GM23338 (cell line): ENCODE data around the gene CTRB2. TPM values are rescaled to one million over a fixed set of nuclear protein-coding genes. Genes with fewer than 3 reads are reported as not detected.

Experiments
- ATAC-seq: fragments of 200-7000 bp; cut with Tn5 transposase; 3 replicates; pipeline ENCODE4 v1.9.1; 2020
- DNase-seq: peaks from one replicate; pipeline ENCODE4 v3.0.0-alpha.2; 2015; ENCODE audit warnings: low spot score
- H2AFZ ChIP-seq: fragments of 200-600 bp; sonication (generic); 2 replicates; pipeline ENCODE4 v1.8.0; 2016; ENCODE audit warnings: antibody characterized with exemption, mild to moderate bottlenecking, moderate library complexity
- H3F3A ChIP-seq: fragments of 200-600 bp; sonication (generic); replicated peaks from 2 replicates; pipeline ENCODE4 v1.8.0; 2017; ENCODE audit warnings: antibody characterized with exemption, mixed run types, low read depth
- H3K27ac ChIP-seq: fragments of 200-600 bp; sonication (generic); 2 replicates; pipeline ENCODE4 v1.6.1; 2016; ENCODE audit warnings: low read depth
- H3K27me3 ChIP-seq: fragments of 200-600 bp; sonication (generic); 2 replicates; pipeline ENCODE4 v1.8.0; 2016; ENCODE audit warnings: mild to moderate bottlenecking, mixed run types, moderate library complexity; ENCODE audit not compliant: insufficient read depth
- H3K36me3 ChIP-seq: fragments of 200-600 bp; sonication (generic); 2 replicates; pipeline ENCODE4 v1.8.0; 2016; ENCODE audit warnings: mild to moderate bottlenecking; ENCODE audit not compliant: insufficient read depth
- H3K4me1 ChIP-seq: fragments of 200-600 bp; sonication (generic); 2 replicates; pipeline ENCODE4 v1.8.0; 2016; ENCODE audit warnings: mild to moderate bottlenecking, moderate library complexity; ENCODE audit not compliant: insufficient read depth
- H3K4me2 ChIP-seq: fragments of 200-600 bp; sonication (generic); 2 replicates; pipeline ENCODE4 v1.7.1; 2017; ENCODE audit warnings: mixed run types
- H3K4me3 ChIP-seq: fragments of 200-600 bp; sonication (generic); 2 replicates; pipeline ENCODE4 v1.6.1; 2016; ENCODE audit warnings: mixed run types
- H3K79me2 ChIP-seq: fragments of 200-600 bp; sonication (generic); replicated peaks from 2 replicates; pipeline ENCODE4 v1.8.0; 2017; ENCODE audit warnings: mild to moderate bottlenecking; ENCODE audit not compliant: insufficient read depth
- H3K9me2 ChIP-seq: fragments of 200-600 bp; sonication (generic); 2 replicates; pipeline ENCODE4 v1.8.0; 2017; ENCODE audit not compliant: insufficient read depth
- H4K20me1 ChIP-seq: fragments of 200-600 bp; sonication (generic); replicated peaks from 2 replicates; pipeline ENCODE4 v1.8.0; 2017; ENCODE audit warnings: mild to moderate bottlenecking; ENCODE audit not compliant: insufficient read depth
- H3K27ac Mint-ChIP-seq: 2 replicates; pipeline ENCODE4 v1.8.0; 2020; ENCODE audit warnings: inconsistent platforms, mild to moderate bottlenecking, moderate library complexity, mixed read lengths
- H3K27me3 Mint-ChIP-seq: 3 replicates; pipeline ENCODE4 v1.8.0; 2022; ENCODE audit warnings: low read depth, mild to moderate bottlenecking, moderate library complexity, mixed read lengths, inconsistent platforms; ENCODE audit not compliant: insufficient read depth, poor library complexity
- H3K36me3 Mint-ChIP-seq: 3 replicates; pipeline ENCODE4 v1.8.0; 2021; ENCODE audit warnings: low read depth, mild to moderate bottlenecking, inconsistent platforms, moderate library complexity, mixed read lengths
- H3K4me1 Mint-ChIP-seq: 3 replicates; pipeline ENCODE4 v1.8.0; 2020; ENCODE audit warnings: mild to moderate bottlenecking, inconsistent platforms, mixed read lengths
- H3K4me3 Mint-ChIP-seq: 3 replicates; pipeline ENCODE4 v1.8.0; 2021; ENCODE audit warnings: moderate library complexity, mild to moderate bottlenecking, inconsistent platforms, mixed read lengths
- H3K9me3 Mint-ChIP-seq: 3 replicates; pipeline ENCODE4 v1.8.0; 2020; ENCODE audit warnings: moderate library complexity, mild to moderate bottlenecking, inconsistent platforms, mixed read lengths
- CREB1 ChIP-seq: fragments of 250-450 bp; sonication (Bioruptor Pico); IDR thresholded peaks from 2 replicates; pipeline ENCODE4 v1.5.0; 2020; ENCODE audit warnings: low read depth, mild to moderate bottlenecking, moderate library complexity
- ETS1 ChIP-seq: IDR thresholded peaks from 2 replicates; pipeline ENCODE4 v1.6.1; 2016; ENCODE audit warnings: antibody characterized with exemption
- EZH2phosphoT487 ChIP-seq: fragments of 200-600 bp; sonication (generic); IDR thresholded peaks from one replicate; pipeline ENCODE4 v1.8.1; 2018; ENCODE audit warnings: antibody characterized with exemption; ENCODE audit not compliant: unreplicated experiment
- JUNB ChIP-seq: IDR thresholded peaks from one replicate; pipeline ENCODE4 v1.6.1; 2016; ENCODE audit warnings: antibody characterized with exemption; ENCODE audit not compliant: unreplicated experiment
- polyA plus RNA-seq: library from polyadenylated mRNA; unstranded; fragments of >200 nt; fragmentation: Nextera tagmentation; extraction: Ambion mirVana; gene quantifications from 2 replicates; pipeline ENCODE4 v1.2.1, GENCODE V29; 2016
- total RNA-seq: library from RNA; depleted of rRNA; stranded (reverse); fragments of >200 nt; shearing (Covaris generic); gene quantifications from 2 replicates; pipeline ENCODE4 v1.2.3, GENCODE V29; 2014; rRNA removed
- TF ChIP-seq, protein P1 (sequence below): fragments of 250-450 bp; sonication (Bioruptor Pico); IDR thresholded peaks from 2 replicates; pipeline ENCODE4 v1.5.0; 2020; ENCODE audit warnings: mild to moderate bottlenecking, moderate library complexity

CTRB2 gene
- total and polyA plus RNA-seq, 2 experiments from 2014 or later = not detected

DNA sequence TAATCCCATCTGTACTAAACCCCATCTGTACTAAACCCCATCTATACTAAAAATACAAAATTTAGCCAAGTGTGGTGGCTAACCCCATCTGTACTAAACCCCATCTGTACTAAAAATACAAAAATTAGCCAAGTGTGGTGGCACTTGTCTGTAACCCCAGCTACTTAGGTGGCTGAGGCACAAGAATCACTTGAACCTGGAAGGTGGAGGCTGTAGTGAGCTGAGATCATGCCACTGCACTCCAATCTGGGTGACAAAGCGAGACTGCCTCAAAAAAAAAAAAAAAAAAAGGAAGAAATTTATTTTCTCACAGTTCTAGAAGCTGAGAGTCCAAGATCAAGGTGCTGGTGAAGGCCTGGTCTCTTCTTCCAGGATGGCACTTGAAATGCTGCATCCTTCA lies 46.6 kb downstream of the CTRB2 start:
- no peak for DNase-seq
- Histone ChIP-seq H4K20me1 (peaks cover 8% of the 10 kb centered on the region; the same call in 1 of the 2 replicates), H3F3A (no peaks in the 10 kb centered on the region), H3K27ac (no peak overlapping the region), H3K4me2 (no peak overlapping the region), H3K27me3 (no peaks in the 10 kb centered on the region), H3K79me2 (peaks cover 25% of the 10 kb centered on the region), H3K36me3 (peaks cover 3% of the 10 kb centered on the region; the same call in 1 of the 2 replicates), H3K9me2 (no peaks in the 10 kb centered on the region), H2AFZ (no peak overlapping the region), H3K4me3 (no peak overlapping the region), H3K4me1 (no peaks in the 10 kb centered on the region)
- peaks cover 81% of the 10 kb centered on the region for H3K36me3 Mint-ChIP-seq
- TF ChIP-seq CREB1 (CRISPR knock-in tag) (no peak), ETS1 (no peak), EZH2phosphoT487 (no peak), JUNB (no peak)
- TF ChIP-seq, protein P1, sequence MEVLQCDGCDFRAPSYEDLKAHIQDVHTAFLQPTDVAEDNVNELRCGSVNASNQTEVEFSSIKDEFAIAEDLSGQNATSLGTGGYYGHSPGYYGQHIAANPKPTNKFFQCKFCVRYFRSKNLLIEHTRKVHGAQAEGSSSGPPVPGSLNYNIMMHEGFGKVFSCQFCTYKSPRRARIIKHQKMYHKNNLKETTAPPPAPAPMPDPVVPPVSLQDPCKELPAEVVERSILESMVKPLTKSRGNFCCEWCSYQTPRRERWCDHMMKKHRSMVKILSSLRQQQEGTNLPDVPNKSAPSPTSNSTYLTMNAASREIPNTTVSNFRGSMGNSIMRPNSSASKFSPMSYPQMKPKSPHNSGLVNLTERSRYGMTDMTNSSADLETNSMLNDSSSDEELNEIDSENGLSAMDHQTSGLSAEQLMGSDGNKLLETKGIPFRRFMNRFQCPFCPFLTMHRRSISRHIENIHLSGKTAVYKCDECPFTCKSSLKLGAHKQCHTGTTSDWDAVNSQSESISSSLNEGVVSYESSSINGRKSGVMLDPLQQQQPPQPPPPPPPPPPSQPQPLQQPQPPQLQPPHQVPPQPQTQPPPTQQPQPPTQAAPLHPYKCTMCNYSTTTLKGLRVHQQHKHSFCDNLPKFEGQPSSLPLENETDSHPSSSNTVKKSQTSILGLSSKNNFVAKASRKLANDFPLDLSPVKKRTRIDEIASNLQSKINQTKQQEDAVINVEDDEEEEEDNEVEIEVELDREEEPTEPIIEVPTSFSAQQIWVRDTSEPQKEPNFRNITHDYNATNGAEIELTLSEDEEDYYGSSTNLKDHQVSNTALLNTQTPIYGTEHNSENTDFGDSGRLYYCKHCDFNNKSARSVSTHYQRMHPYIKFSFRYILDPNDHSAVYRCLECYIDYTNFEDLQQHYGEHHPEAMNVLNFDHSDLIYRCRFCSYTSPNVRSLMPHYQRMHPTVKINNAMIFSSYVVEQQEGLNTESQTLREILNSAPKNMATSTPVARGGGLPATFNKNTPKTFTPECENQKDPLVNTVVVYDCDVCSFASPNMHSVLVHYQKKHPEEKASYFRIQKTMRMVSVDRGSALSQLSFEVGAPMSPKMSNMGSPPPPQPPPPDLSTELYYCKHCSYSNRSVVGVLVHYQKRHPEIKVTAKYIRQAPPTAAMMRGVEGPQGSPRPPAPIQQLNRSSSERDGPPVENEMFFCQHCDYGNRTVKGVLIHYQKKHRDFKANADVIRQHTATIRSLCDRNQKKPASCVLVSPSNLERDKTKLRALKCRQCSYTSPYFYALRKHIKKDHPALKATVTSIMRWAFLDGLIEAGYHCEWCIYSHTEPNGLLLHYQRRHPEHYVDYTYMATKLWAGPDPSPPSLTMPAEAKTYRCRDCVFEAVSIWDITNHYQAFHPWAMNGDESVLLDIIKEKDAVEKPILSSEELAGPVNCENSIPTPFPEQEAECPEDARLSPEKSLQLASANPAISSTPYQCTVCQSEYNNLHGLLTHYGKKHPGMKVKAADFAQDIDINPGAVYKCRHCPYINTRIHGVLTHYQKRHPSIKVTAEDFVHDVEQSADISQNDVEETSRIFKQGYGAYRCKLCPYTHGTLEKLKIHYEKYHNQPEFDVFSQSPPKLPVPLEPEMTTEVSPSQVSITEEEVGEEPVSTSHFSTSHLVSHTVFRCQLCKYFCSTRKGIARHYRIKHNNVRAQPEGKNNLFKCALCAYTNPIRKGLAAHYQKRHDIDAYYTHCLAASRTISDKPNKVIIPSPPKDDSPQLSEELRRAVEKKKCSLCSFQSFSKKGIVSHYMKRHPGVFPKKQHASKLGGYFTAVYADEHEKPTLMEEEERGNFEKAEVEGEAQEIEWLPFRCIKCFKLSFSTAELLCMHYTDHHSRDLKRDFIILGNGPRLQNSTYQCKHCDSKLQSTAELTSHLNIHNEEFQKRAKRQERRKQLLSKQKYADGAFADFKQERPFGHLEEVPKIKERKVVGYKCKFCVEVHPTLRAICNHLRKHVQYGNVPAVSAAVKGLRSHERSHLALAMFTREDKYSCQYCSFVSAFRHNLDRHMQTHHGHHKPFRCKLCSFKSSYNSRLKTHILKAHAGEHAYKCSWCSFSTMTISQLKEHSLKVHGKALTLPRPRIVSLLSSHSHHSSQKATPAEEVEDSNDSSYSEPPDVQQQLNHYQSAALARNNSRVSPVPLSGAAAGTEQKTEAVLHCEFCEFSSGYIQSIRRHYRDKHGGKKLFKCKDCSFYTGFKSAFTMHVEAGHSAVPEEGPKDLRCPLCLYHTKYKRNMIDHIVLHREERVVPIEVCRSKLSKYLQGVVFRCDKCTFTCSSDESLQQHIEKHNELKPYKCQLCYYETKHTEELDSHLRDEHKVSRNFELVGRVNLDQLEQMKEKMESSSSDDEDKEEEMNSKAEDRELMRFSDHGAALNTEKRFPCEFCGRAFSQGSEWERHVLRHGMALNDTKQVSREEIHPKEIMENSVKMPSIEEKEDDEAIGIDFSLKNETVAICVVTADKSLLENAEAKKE (CRISPR knock-in tag) = no peak
- no peak for ATAC-seq
- H3K27ac Mint-ChIP-seq = no peak overlapping the region
- peaks cover 4% of the 10 kb centered on the region for H3K27me3 Mint-ChIP-seq
- H3K9me3 Mint-ChIP-seq = peaks cover 19% of the 10 kb centered on the region; the same call in 2 of the 3 replicates
- no peaks in the 10 kb centered on the region for H3K4me1 Mint-ChIP-seq
- H3K4me3 Mint-ChIP-seq = no peak overlapping the region

Other genes starting within 250 kb of the CTRB2 start
- 46.9 and 54.5 TPM in 2 replicates for gene WDR59, start 222.0 kb downstream of the CTRB2 start, total RNA-seq
- gene WDR59, start 222.0 kb downstream of the CTRB2 start, polyA plus RNA-seq = 38.7 and 44.5 TPM in 2 replicates
- 42.1 and 52.9 TPM in 2 replicates for gene ZNRF1, start 208.1 kb downstream of the CTRB2 start, total RNA-seq
- gene ZNRF1, start 208.1 kb downstream of the CTRB2 start, polyA plus RNA-seq = 22.4 and 31.9 TPM in 2 replicates
- gene LDHD, start 90.4 kb downstream of the CTRB2 start, total RNA-seq = 7.7 and 10.6 TPM in 2 replicates
- 3.9 and 5.0 TPM in 2 replicates for gene LDHD, start 90.4 kb downstream of the CTRB2 start, polyA plus RNA-seq
- 12.5 and 13.4 TPM in 2 replicates for gene ZFP1, start 58.6 kb downstream of the CTRB2 start, total RNA-seq
- gene ZFP1, start 58.6 kb downstream of the CTRB2 start, polyA plus RNA-seq = 4.1 and 4.8 TPM in 2 replicates
- not detected in 2 replicates for gene CTRB1, start 11.8 kb upstream of the CTRB2 start, total RNA-seq
- not detected in 2 replicates for gene CTRB1, start 11.8 kb upstream of the CTRB2 start, polyA plus RNA-seq
- 121 and 140 TPM in 2 replicates for gene BCAR1, start 44.5 kb upstream of the CTRB2 start, total RNA-seq
- gene BCAR1, start 44.5 kb upstream of the CTRB2 start, polyA plus RNA-seq = 37.9 and 38.3 TPM in 2 replicates
- gene CFDP1, start 226.3 kb upstream of the CTRB2 start, total RNA-seq = 89.9 and 90.3 TPM in 2 replicates
- 199 and 224 TPM in 2 replicates for gene CFDP1, start 226.3 kb upstream of the CTRB2 start, polyA plus RNA-seq